ENCODE measurements around the gene ZCCHC7.
A peak's percentile ranks its signal among the peaks of the same experiment; 100 is the strongest.

The ZCCHC7 gene

GRCh38 chr9:37327553-37327952, 207.2 kb downstream of the ZCCHC7 start:
- in situ Hi-C loops (cut with HindIII; ENCODE audit: low pct_ligation_motif_present, low sequenced_read_pairs), result no loop called here

GRCh38 chr9:37328556-37329227, 208.3 kb downstream of the ZCCHC7 start:
- TF ChIP-seq CTCF (IDR thresholded peaks at IDR 0.05; ENCODE audit: low read depth, low read length, missing control alignments), result no peak
- in situ Hi-C loops (cut with HindIII; ENCODE audit: low pct_ligation_motif_present, low sequenced_read_pairs), result no loop called here
- Histone ChIP-seq H3K27me3 (replicated peaks) (no peaks in the 10 kb centered on the region), H3K4me3 (ENCODE audit: low read depth, low read length) (no peak overlapping the region), H3K36me3 (replicated peaks) (no peaks in the 10 kb centered on the region), H3K27ac (no peak overlapping the region)
- no peak for DNase-seq

More at GRCh38 chr9:37327553-37327952, 207.2 kb downstream of the ZCCHC7 start:
- no peak overlapping the region for H3K27ac ChIP-seq
- no peak for TF ChIP-seq CTCF (IDR thresholded peaks at IDR 0.05; ENCODE audit: low read depth, low read length, missing control alignments)
- no peak overlapping the region for H3K4me3 ChIP-seq (ENCODE audit: low read depth, low read length)
- no peaks in the 10 kb centered on the region for H3K36me3 ChIP-seq (replicated peaks)
- no peaks in the 10 kb centered on the region for H3K27me3 ChIP-seq (replicated peaks)
- no peak for DNase-seq

GRCh38 chr9:37329576-37329975, 209.2 kb downstream of the ZCCHC7 start:
- H3K27ac ChIP-seq, result no peak overlapping the region
- in situ Hi-C loops (cut with HindIII; ENCODE audit: low pct_ligation_motif_present, low sequenced_read_pairs), result no loop called here
- H3K27me3 ChIP-seq (replicated peaks), result no peaks in the 10 kb centered on the region
- DNase-seq, result peak; percentile 15
- no peak overlapping the region for H3K4me3 ChIP-seq (ENCODE audit: low read depth, low read length)
- no peaks in the 10 kb centered on the region for H3K36me3 ChIP-seq (replicated peaks)
- TF ChIP-seq CTCF (IDR thresholded peaks at IDR 0.05; ENCODE audit: low read depth, low read length, missing control alignments), result peak; percentile 62

GRCh38 chr9:37331871-37332270, 211.5 kb downstream of the ZCCHC7 start:
- Histone ChIP-seq H3K27me3 (replicated peaks) (no peaks in the 10 kb centered on the region), H3K27ac (no peak overlapping the region), H3K36me3 (replicated peaks) (no peaks in the 10 kb centered on the region), H3K4me3 (ENCODE audit: low read depth, low read length) (no peak overlapping the region)
- DNase-seq, result no peak
- TF ChIP-seq CTCF (IDR thresholded peaks at IDR 0.05; ENCODE audit: low read depth, low read length, missing control alignments), result no peak
- in situ Hi-C loops (cut with HindIII; ENCODE audit: low pct_ligation_motif_present, low sequenced_read_pairs), result no loop called here

GRCh38 chr9:37332578-37332977, 212.2 kb downstream of the ZCCHC7 start:
- Histone ChIP-seq H3K36me3 (replicated peaks) (no peaks in the 10 kb centered on the region), H3K27ac (no peak overlapping the region), H3K27me3 (replicated peaks) (no peaks in the 10 kb centered on the region), H3K4me3 (ENCODE audit: low read depth, low read length) (no peak overlapping the region)
- DNase-seq, result no peak
- in situ Hi-C loops (cut with HindIII; ENCODE audit: low pct_ligation_motif_present, low sequenced_read_pairs), result no loop called here
- TF ChIP-seq CTCF (IDR thresholded peaks at IDR 0.05; ENCODE audit: low read depth, low read length, missing control alignments), result no peak

- Histone ChIP-seq H3K36me3 (replicated peaks) (no peaks in the 10 kb centered on the region), H3K27ac (no peak overlapping the region), H3K27me3 (replicated peaks) (no peaks in the 10 kb centered on the region), H3K4me3 (ENCODE audit: low read depth, low read length) (no peak overlapping the region)
- in situ Hi-C loops (cut with HindIII; ENCODE audit: low pct_ligation_motif_present, low sequenced_read_pairs), result no loop called here
- no peak for TF ChIP-seq CTCF (IDR thresholded peaks at IDR 0.05; ENCODE audit: low read depth, low read length, missing control alignments)
- no peak for DNase-seq
These were observed 212.9 kb downstream of the ZCCHC7 start for GRCh38 chr9:37333288-37333687.

Measured in brain microvascular endothelial cell (primary cell).